HCT116 (cell line): ENCODE results near the gene RIPOR2. TPM values are rescaled to one million over a fixed set of nuclear protein-coding genes. Genes with fewer than 3 reads are reported as not detected.

ENCODE experiments used
- ATAC-seq: fragments of 200-7000 bp; cut with Tn5 transposase; 2 replicates; pipeline ENCODE4 v1.9.1; 2020; ENCODE audit warnings: mild to moderate bottlenecking, moderate library complexity
- BruUV-seq: library from RNA; stranded (reverse); fragments of 400-500 nt; replicated peaks from 2 replicates; lab custom pipeline; 2021; lab: Mats Ljungman, UMichigan
- CTCF ChIA-PET: fragments of 300-600 bp; sonication (Branson Sonifier 250); formaldehyde crosslinking; loops from one replicate; lab custom pipeline; 2021; ENCODE audit warnings: antibody characterized with exemption; lab: Charles Lee
- POLR2A ChIA-PET: fragments of 300-600, 350-600 bp; sonication (Branson Sonifier 250); formaldehyde crosslinking; loops from one replicate; lab custom pipeline; 2021; ENCODE audit warnings: antibody characterized with exemption; lab: Charles Lee
- RAD21 ChIA-PET, 2 experiments: fragments of 300-600 bp; sonication (Branson Sonifier 250); formaldehyde crosslinking; loops; one replicate each; lab custom pipeline; 2023; ENCODE audit warnings: low total read pairs in 2 of 2; ENCODE audit not compliant: uncharacterized antibody in 2 of 2, unreplicated experiment in 2 of 2, low non-redundant PET in 1 of 2; lab: Charles Lee
- DNase-seq: peaks from one replicate; pipeline ENCODE4 v3.0.0-alpha.2; 2010; ENCODE audit warnings: low read depth, low spot score
- H2AFZ ChIP-seq: fragments of 200-600 bp; shearing (Covaris generic), sonication (generic); 2 replicates; pipeline ENCODE4 v1.6.1; 2017; ENCODE audit warnings: low read depth, mixed run types, mixed read lengths, antibody characterized with exemption, low read length; ENCODE audit not compliant: poor library complexity, severe bottlenecking
- H3K27ac ChIP-seq: 2 replicates; pipeline ENCODE4 v1.5.1; 2012; ENCODE audit warnings: low read depth, low read length
- H3K27me3 ChIP-seq: fragments of 200-600 bp; sonication (generic); 2 replicates; pipeline ENCODE4 v1.6.1; 2016; ENCODE audit warnings: mixed run types, low read length, mixed read lengths; ENCODE audit not compliant: insufficient read depth
- H3K36me3 ChIP-seq, 2 experiments: fragments of 200-500 bp in 1 of 2; fragments of 200-600 bp in 1 of 2; sonication (Bioruptor generic) in 1 of 2; sonication (generic) in 1 of 2; 2 replicates each; pipeline versions ENCODE4 v1.5.1 to v1.6.1; 2014 to 2016; ENCODE audit warnings: low read length in 2 of 2, inconsistent platforms in 1 of 2, mixed read lengths in 1 of 2, mixed run types in 1 of 2; ENCODE audit not compliant: insufficient read depth in 2 of 2, control insufficient read depth in 1 of 2
- H3K4me1 ChIP-seq, 2 experiments: fragments of 200-600 bp in 1 of 2; sonication (generic) in 1 of 2; 2 replicates each; pipeline versions ENCODE4 v1.5.1 to v1.6.1; 2012 to 2017; ENCODE audit warnings: low read length in 2 of 2, inconsistent platforms in 1 of 2, mild to moderate bottlenecking in 1 of 2, mixed read lengths in 1 of 2, mixed run types in 1 of 2, moderate library complexity in 1 of 2; ENCODE audit not compliant: insufficient read depth in 2 of 2, control insufficient read depth in 1 of 2
- H3K4me2 ChIP-seq: fragments of 200-600 bp; sonication (generic); 2 replicates; pipeline ENCODE4 v1.6.1; 2017; ENCODE audit warnings: mixed run types, low read length, mixed read lengths
- H3K4me3 ChIP-seq, 2 experiments: fragments of 200-600 bp in 1 of 2; sonication (generic) in 1 of 2; replicated peaks in 1 of 2; 2 replicates each; pipeline ENCODE4 v1.5.1; 2011 to 2016; ENCODE audit warnings: low read length in 2 of 2, control low read depth in 1 of 2, low read depth in 1 of 2, mild to moderate bottlenecking in 1 of 2, mixed read lengths in 1 of 2, mixed run types in 1 of 2
- H3K79me2 ChIP-seq: fragments of 200-600 bp; sonication (generic); 2 replicates; pipeline ENCODE4 v1.6.1; 2017; ENCODE audit warnings: mild to moderate bottlenecking, mixed run types, low read length, moderate library complexity, mixed read lengths; ENCODE audit not compliant: insufficient read depth
- H3K9ac ChIP-seq: fragments of 200-600 bp; sonication (generic); 2 replicates; pipeline ENCODE4 v1.6.1; 2016; ENCODE audit warnings: low read length, mixed read lengths
- H3K9me2 ChIP-seq: fragments of 200-600 bp; sonication (generic), shearing (Covaris generic); 2 replicates; pipeline ENCODE4 v1.6.1; 2017; ENCODE audit warnings: mixed run types, mild to moderate bottlenecking, moderate library complexity; ENCODE audit not compliant: insufficient read depth
- H3K9me3 ChIP-seq, 2 experiments: fragments of 200-500 bp in 1 of 2; fragments of 200-600 bp in 1 of 2; sonication (Bioruptor generic) in 1 of 2; sonication (generic) in 1 of 2; 2 replicates each; pipeline ENCODE4 v1.6.1; 2014 to 2017; ENCODE audit warnings: low read length in 2 of 2, mixed read lengths in 2 of 2, inconsistent platforms in 1 of 2, low read depth in 1 of 2, mild to moderate bottlenecking in 1 of 2, mixed run types in 1 of 2, moderate library complexity in 1 of 2; ENCODE audit not compliant: control insufficient read depth in 1 of 2, insufficient read depth in 1 of 2
- H4K20me1 ChIP-seq: fragments of 200-600 bp; sonication (generic), shearing (Covaris generic); 2 replicates; pipeline ENCODE4 v1.6.1; 2017; ENCODE audit warnings: mixed run types, mild to moderate bottlenecking, moderate library complexity; ENCODE audit not compliant: insufficient read depth
- CEBPB ChIP-seq: IDR thresholded peaks from 2 replicates; pipeline ENCODE4 v1.6.1; 2012; ENCODE audit warnings: low read depth
- EZH2phosphoT487 ChIP-seq: fragments of 200-600 bp; IDR thresholded peaks from 2 replicates; pipeline ENCODE4 v1.6.1; 2018; ENCODE audit warnings: antibody characterized with exemption, borderline replicate concordance
- POLR2A ChIP-seq: IDR thresholded peaks from 2 replicates; pipeline ENCODE4 v1.7.0; 2011; ENCODE audit warnings: borderline replicate concordance; ENCODE audit not compliant: insufficient read depth, insufficient read length; ENCODE audit errors: extremely low read depth
- RAD21 ChIP-seq: IDR thresholded peaks from 2 replicates; pipeline ENCODE4 v1.6.1; 2012; ENCODE audit warnings: low read depth, mild to moderate bottlenecking
- SP1 ChIP-seq: IDR thresholded peaks from 2 replicates; pipeline ENCODE4 v1.6.1; 2012; ENCODE audit warnings: low read depth
- TCF7L2 ChIP-seq: IDR thresholded peaks from 2 replicates; pipeline ENCODE4 v1.7.0; 2011; ENCODE audit warnings: borderline replicate concordance, inconsistent platforms; ENCODE audit not compliant: insufficient read depth, insufficient read length; ENCODE audit errors: extremely low read depth
- intact Hi-C: fragments of 100-400 bp; cut with micrococcal nuclease; formaldehyde crosslinking; loops from 2 replicates; pipeline ENCODE4 v1.10.0; 2022
- total RNA-seq: library from RNA; stranded (reverse); gene quantifications from one replicate; pipeline ENCODE4 v1.2.1, GENCODE V29; 2021; ENCODE audit not compliant: unreplicated experiment
- TF ChIP-seq, protein P1 (sequence below): IDR thresholded peaks from 2 replicates; pipeline ENCODE4 v1.6.1; 2012
- TF ChIP-seq, protein P2 (sequence below): IDR thresholded peaks from 2 replicates; pipeline ENCODE4 v1.6.1; 2012; ENCODE audit warnings: low read depth

Gene RIPOR2
- total RNA-seq, 1 experiment from 2014 or later: 0.44 TPM

DNA sequence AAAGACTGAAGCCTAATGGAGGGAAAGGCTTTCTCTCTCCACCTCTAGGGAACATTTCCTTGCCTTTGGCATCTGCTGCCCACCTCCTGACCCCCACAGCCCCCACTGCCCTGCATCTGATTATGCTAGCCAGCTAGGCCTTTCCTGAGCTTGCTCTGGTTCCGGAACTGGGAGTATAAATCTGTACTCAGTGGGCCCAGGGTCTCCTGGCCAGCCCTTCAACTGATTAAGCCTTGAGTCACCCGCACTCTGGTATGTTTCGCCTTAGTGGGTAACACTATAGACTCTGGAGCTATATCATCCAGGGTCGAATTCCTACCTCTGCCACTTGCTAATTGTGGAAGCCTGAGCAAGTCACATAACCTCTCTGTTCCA lies 45.6 kb upstream of the RIPOR2 start:
- ChIA-PET RAD21 (no interaction called here), POLR2A (no interaction called here), CTCF (interaction anchor here (1.1 to 1.6 kb wide), 2 partner anchors 10 to 48 kb away, joined by 4 to 7 read pairs; no protein-coding TSS in a partner anchor)
- no peak overlapping the region for H3K27ac ChIP-seq
- no peak for DNase-seq
- no peak overlapping the region for H3K9ac ChIP-seq
- H3K4me2 ChIP-seq: no peak overlapping the region
- no peaks in the 10 kb centered on the region for H3K79me2 ChIP-seq
- TF ChIP-seq, protein P1, sequence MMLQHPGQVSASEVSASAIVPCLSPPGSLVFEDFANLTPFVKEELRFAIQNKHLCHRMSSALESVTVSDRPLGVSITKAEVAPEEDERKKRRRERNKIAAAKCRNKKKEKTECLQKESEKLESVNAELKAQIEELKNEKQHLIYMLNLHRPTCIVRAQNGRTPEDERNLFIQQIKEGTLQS: no peak
- TF ChIP-seq POLR2A: no peak
- no peak for TF ChIP-seq RAD21
- TF ChIP-seq SP1: no peak
- TF ChIP-seq CEBPB: no peak
- TF ChIP-seq EZH2phosphoT487: no peak
- TF ChIP-seq TCF7L2: no peak
- TF ChIP-seq, protein P2, sequence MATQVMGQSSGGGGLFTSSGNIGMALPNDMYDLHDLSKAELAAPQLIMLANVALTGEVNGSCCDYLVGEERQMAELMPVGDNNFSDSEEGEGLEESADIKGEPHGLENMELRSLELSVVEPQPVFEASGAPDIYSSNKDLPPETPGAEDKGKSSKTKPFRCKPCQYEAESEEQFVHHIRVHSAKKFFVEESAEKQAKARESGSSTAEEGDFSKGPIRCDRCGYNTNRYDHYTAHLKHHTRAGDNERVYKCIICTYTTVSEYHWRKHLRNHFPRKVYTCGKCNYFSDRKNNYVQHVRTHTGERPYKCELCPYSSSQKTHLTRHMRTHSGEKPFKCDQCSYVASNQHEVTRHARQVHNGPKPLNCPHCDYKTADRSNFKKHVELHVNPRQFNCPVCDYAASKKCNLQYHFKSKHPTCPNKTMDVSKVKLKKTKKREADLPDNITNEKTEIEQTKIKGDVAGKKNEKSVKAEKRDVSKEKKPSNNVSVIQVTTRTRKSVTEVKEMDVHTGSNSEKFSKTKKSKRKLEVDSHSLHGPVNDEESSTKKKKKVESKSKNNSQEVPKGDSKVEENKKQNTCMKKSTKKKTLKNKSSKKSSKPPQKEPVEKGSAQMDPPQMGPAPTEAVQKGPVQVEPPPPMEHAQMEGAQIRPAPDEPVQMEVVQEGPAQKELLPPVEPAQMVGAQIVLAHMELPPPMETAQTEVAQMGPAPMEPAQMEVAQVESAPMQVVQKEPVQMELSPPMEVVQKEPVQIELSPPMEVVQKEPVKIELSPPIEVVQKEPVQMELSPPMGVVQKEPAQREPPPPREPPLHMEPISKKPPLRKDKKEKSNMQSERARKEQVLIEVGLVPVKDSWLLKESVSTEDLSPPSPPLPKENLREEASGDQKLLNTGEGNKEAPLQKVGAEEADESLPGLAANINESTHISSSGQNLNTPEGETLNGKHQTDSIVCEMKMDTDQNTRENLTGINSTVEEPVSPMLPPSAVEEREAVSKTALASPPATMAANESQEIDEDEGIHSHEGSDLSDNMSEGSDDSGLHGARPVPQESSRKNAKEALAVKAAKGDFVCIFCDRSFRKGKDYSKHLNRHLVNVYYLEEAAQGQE: no peak
- no peak overlapping the region for H2AFZ ChIP-seq
- intact Hi-C loops: no loop called here
- 0 out of 4 replicates have a peak, but pooled peaks cover 0 to 4% of the 10 kb centered on the region in 2 experiments for H3K4me1 ChIP-seq
- no peak for ATAC-seq
- H3K4me3 ChIP-seq: no peak overlapping the region
- H3K9me2 ChIP-seq: no peaks in the 10 kb centered on the region
- no peaks in the 10 kb centered on the region for H3K9me3 ChIP-seq
- H3K27me3 ChIP-seq: no peaks in the 10 kb centered on the region
- no TSS peak for BruUV-seq
- no peaks in the 10 kb centered on the region for H4K20me1 ChIP-seq
- H3K36me3 ChIP-seq: no peaks in the 10 kb centered on the region
